ENCODE data around the gene SGPP1. TPM values are rescaled to one million over a fixed set of nuclear protein-coding genes. Genes with fewer than 3 reads are reported as not detected.

SGPP1 gene
- polyA plus RNA-seq, 1 donor (not counting 4 experiments of a cell fraction or from before 2014, with no cell fraction given): 28.7 TPM

GRCh38 chr14:63672417-63673180, 55.3 kb downstream of the SGPP1 start:
- no peaks in the 10 kb centered on the region for H3K9me1 ChIP-seq (ENCODE audit: control insufficient read depth, extremely low read depth, insufficient read depth, low read length)
- FAIRE-seq (no peak), DNase-seq (ENCODE audit: low read depth, low spot score) (no peak)
- no peaks in the 10 kb centered on the region for H3K9me3 ChIP-seq (ENCODE audit: control insufficient read depth, low read depth, low read length)
- H3K27ac ChIP-seq (ENCODE audit: control insufficient read depth, insufficient read depth, low read length): no peak overlapping the region
- H3K4me3 ChIP-seq (ENCODE audit: control insufficient read depth in 2 of 3, extremely low read depth in 1 of 3, insufficient read depth in 2 of 3, low read depth in 1 of 3, low read length in 3 of 3): no peak overlapping the region
- TF ChIP-seq CTCF (optimal IDR thresholded peaks at IDR 0.05 in 1 of 3, IDR thresholded peaks at IDR 0.05 in 1 of 3, conservative IDR thresholded peaks at IDR 0.05 in 1 of 3; ENCODE audit: extremely low read depth in 1 of 3, insufficient read depth in 2 of 3, low read length in 3 of 3) (no peak), EZH2 (IDR thresholded peaks at IDR 0.05; ENCODE audit: low read length) (no peak)
- H3K9ac ChIP-seq (ENCODE audit: control insufficient read depth, extremely low read depth, insufficient read depth, low read length): no peak overlapping the region
- H3K4me1 ChIP-seq (ENCODE audit: control insufficient read depth, extremely low read depth, insufficient read depth, low read length): peaks cover 6% of the 10 kb centered on the region
- no peak overlapping the region for H2AFZ ChIP-seq (ENCODE audit: control insufficient read depth, low read length)
- H3K27me3 ChIP-seq (ENCODE audit: control insufficient read depth, extremely low read depth, insufficient read depth, low read length): no peaks in the 10 kb centered on the region
- no peaks in the 10 kb centered on the region for H3K79me2 ChIP-seq (ENCODE audit: control insufficient read depth, insufficient read depth, low read length)
- no peaks in the 10 kb centered on the region for H4K20me1 ChIP-seq (ENCODE audit: control insufficient read depth, extremely low read depth, insufficient read depth, low read length)
- no peaks in the 10 kb centered on the region for H3K36me3 ChIP-seq (ENCODE audit: control insufficient read depth in 2 of 2, extremely low read depth in 1 of 2, insufficient read depth in 2 of 2, low read length in 2 of 2)
- no peak overlapping the region for H3K4me2 ChIP-seq (ENCODE audit: control insufficient read depth, extremely low read depth, insufficient read depth, low read depth, low read length)
- dilution Hi-C loops (cut with MboI; ENCODE audit: extremely low pct_ligation_motif_present, low sequenced_read_pairs): no loop called here

GRCh38 chr14:63671987-63672386, 55.9 kb downstream of the SGPP1 start:
- Histone ChIP-seq H3K27ac (ENCODE audit: control insufficient read depth, insufficient read depth, low read length) (no peak overlapping the region), H2AFZ (ENCODE audit: control insufficient read depth, low read length) (no peak overlapping the region), H3K79me2 (ENCODE audit: control insufficient read depth, insufficient read depth, low read length) (no peaks in the 10 kb centered on the region), H3K4me1 (ENCODE audit: control insufficient read depth, extremely low read depth, insufficient read depth, low read length) (peaks cover 4% of the 10 kb centered on the region), H3K9me1 (ENCODE audit: control insufficient read depth, extremely low read depth, insufficient read depth, low read length) (no peaks in the 10 kb centered on the region), H3K9ac (ENCODE audit: control insufficient read depth, extremely low read depth, insufficient read depth, low read length) (no peak overlapping the region), H4K20me1 (ENCODE audit: control insufficient read depth, extremely low read depth, insufficient read depth, low read length) (no peaks in the 10 kb centered on the region), H3K36me3 (ENCODE audit: control insufficient read depth in 2 of 2, extremely low read depth in 1 of 2, insufficient read depth in 2 of 2, low read length in 2 of 2) (no peaks in the 10 kb centered on the region), H3K27me3 (ENCODE audit: control insufficient read depth, extremely low read depth, insufficient read depth, low read length) (no peaks in the 10 kb centered on the region), H3K4me2 (ENCODE audit: control insufficient read depth, extremely low read depth, insufficient read depth, low read depth, low read length) (no peak overlapping the region), H3K4me3 (ENCODE audit: control insufficient read depth in 2 of 3, extremely low read depth in 1 of 3, insufficient read depth in 2 of 3, low read depth in 1 of 3, low read length in 3 of 3) (no peak overlapping the region), H3K9me3 (ENCODE audit: control insufficient read depth, low read depth, low read length) (no peaks in the 10 kb centered on the region)
- no peak for FAIRE-seq
- TF ChIP-seq CTCF (optimal IDR thresholded peaks at IDR 0.05 in 1 of 3, IDR thresholded peaks at IDR 0.05 in 1 of 3, conservative IDR thresholded peaks at IDR 0.05 in 1 of 3; ENCODE audit: extremely low read depth in 1 of 3, insufficient read depth in 2 of 3, low read length in 3 of 3): no peak
- TF ChIP-seq EZH2 (IDR thresholded peaks at IDR 0.05; ENCODE audit: low read length): no peak
- DNase-seq (ENCODE audit: low read depth, low spot score): no peak
- dilution Hi-C loops (cut with MboI; ENCODE audit: extremely low pct_ligation_motif_present, low sequenced_read_pairs): no loop called here
